H9 (cell line): ENCODE data around the gene PXN. TPM values are rescaled to one million over a fixed set of nuclear protein-coding genes. Genes with fewer than 3 reads are reported as not detected.
A peak's percentile ranks its signal among the peaks of the same experiment; 100 is the strongest.

Source experiments
- DNase-seq: peaks from one replicate; pipeline ENCODE4 v3.0.0-alpha.2; 2017
- H2AFZ ChIP-seq: one replicate; pipeline ENCODE4 v1.6.1; 2013; ENCODE audit warnings: mild to moderate bottlenecking, low read length, control low read depth, moderate library complexity
- H2AK5ac ChIP-seq: 2 replicates; pipeline ENCODE4 v1.6.1; 2013; ENCODE audit warnings: low read length, control low read depth, mixed read lengths; ENCODE audit not compliant: insufficient read length
- H2BK120ac ChIP-seq: one replicate; pipeline ENCODE4 v1.6.1; 2013; ENCODE audit warnings: low read depth, mild to moderate bottlenecking, low read length, control low read depth, inconsistent platforms; ENCODE audit not compliant: poor library complexity, severe bottlenecking
- H2BK12ac ChIP-seq: 2 replicates; pipeline ENCODE4 v1.6.1; 2013; ENCODE audit warnings: low read length, control low read depth, mixed read lengths, low read depth; ENCODE audit not compliant: insufficient read length
- H2BK15ac ChIP-seq: 2 replicates; pipeline ENCODE4 v1.6.1; 2013; ENCODE audit warnings: low read depth, low read length, control low read depth
- H2BK20ac ChIP-seq: one replicate; pipeline ENCODE4 v1.6.1; 2013; ENCODE audit warnings: low read depth, mild to moderate bottlenecking, low read length, control low read depth, inconsistent platforms; ENCODE audit not compliant: poor library complexity, severe bottlenecking
- H2BK5ac ChIP-seq: 2 replicates; pipeline ENCODE4 v1.6.1; 2013; ENCODE audit warnings: low read length, control low read depth, mixed read lengths; ENCODE audit not compliant: insufficient read length
- H3K14ac ChIP-seq: 2 replicates; pipeline ENCODE4 v1.6.1; 2013; ENCODE audit warnings: low read length, control low read depth; ENCODE audit not compliant: insufficient read depth
- H3K18ac ChIP-seq: 2 replicates; pipeline ENCODE4 v1.6.1; 2013; ENCODE audit warnings: low read depth, mild to moderate bottlenecking, mixed read lengths, low read length, control low read depth; ENCODE audit not compliant: insufficient read length
- H3K23ac ChIP-seq: 2 replicates; pipeline ENCODE4 v1.6.1; 2013; ENCODE audit warnings: low read length, control low read depth, mixed read lengths, low read depth; ENCODE audit not compliant: insufficient read length
- H3K23me2 ChIP-seq: 2 replicates; pipeline ENCODE4 v1.6.1; 2013; ENCODE audit warnings: low read depth, mild to moderate bottlenecking, mixed read lengths, low read length, control low read depth; ENCODE audit not compliant: insufficient read length, poor library complexity, severe bottlenecking
- H3K27ac ChIP-seq: 2 replicates; pipeline ENCODE4 v1.5.1; 2013; ENCODE audit warnings: low read length, control low read depth, mixed read lengths, low read depth; ENCODE audit not compliant: insufficient read length
- H3K27me3 ChIP-seq: 2 replicates; pipeline ENCODE4 v1.6.1; 2013; ENCODE audit warnings: low read length, control low read depth, inconsistent platforms; ENCODE audit not compliant: insufficient read depth
- H3K4ac ChIP-seq: 2 replicates; pipeline ENCODE4 v1.6.1; 2013; ENCODE audit warnings: low read depth, mild to moderate bottlenecking, control low read depth, inconsistent platforms, low read length, moderate library complexity
- H3K4me1 ChIP-seq: 2 replicates; pipeline ENCODE4 v1.6.1; 2013; ENCODE audit warnings: low read length, control low read depth, inconsistent platforms; ENCODE audit not compliant: insufficient read depth
- H3K4me2 ChIP-seq: 2 replicates; pipeline ENCODE4 v1.6.1; 2013; ENCODE audit warnings: low read length, control low read depth, mixed read lengths; ENCODE audit not compliant: insufficient read length, insufficient read depth
- H3K56ac ChIP-seq: 2 replicates; pipeline ENCODE4 v1.6.1; 2013; ENCODE audit warnings: low read depth, mild to moderate bottlenecking, mixed read lengths, low read length, control low read depth; ENCODE audit not compliant: insufficient read length
- H3K79me1 ChIP-seq: 2 replicates; pipeline ENCODE4 v1.6.1; 2013; ENCODE audit warnings: low read depth, mild to moderate bottlenecking, moderate library complexity, low read length, control low read depth, inconsistent platforms; ENCODE audit not compliant: insufficient read depth, poor library complexity, severe bottlenecking
- H3K79me2 ChIP-seq: 2 replicates; pipeline ENCODE4 v1.6.1; 2013; ENCODE audit warnings: low read length, control low read depth, inconsistent platforms; ENCODE audit not compliant: insufficient read depth
- H3K9ac ChIP-seq: 2 replicates; pipeline ENCODE4 v1.6.1; 2013; ENCODE audit warnings: low read length, control low read depth, mixed read lengths; ENCODE audit not compliant: insufficient read length; ENCODE audit errors: extremely low read depth
- H3K9me3 ChIP-seq: one replicate; pipeline ENCODE4 v1.6.1; 2013; ENCODE audit warnings: low read depth, low read length, inconsistent platforms; ENCODE audit not compliant: control insufficient read depth
- H3T11ph ChIP-seq: one replicate; pipeline ENCODE4 v1.6.1; 2013; ENCODE audit warnings: mild to moderate bottlenecking, low read length, control low read depth, inconsistent platforms
- H4K20me1 ChIP-seq: one replicate; pipeline ENCODE4 v1.6.1; 2013; ENCODE audit not compliant: control insufficient read depth, insufficient read length, insufficient read depth
- H4K5ac ChIP-seq: 2 replicates; pipeline ENCODE4 v1.6.1; 2013; ENCODE audit warnings: low read depth, mild to moderate bottlenecking, mixed read lengths, low read length, control low read depth; ENCODE audit not compliant: insufficient read length
- H4K8ac ChIP-seq: replicated peaks from 2 replicates; pipeline ENCODE4 v1.6.1; 2013; ENCODE audit warnings: low read length, control low read depth, mixed read lengths, low read depth; ENCODE audit not compliant: insufficient read length
- H4K91ac ChIP-seq: 2 replicates; pipeline ENCODE4 v1.6.1; 2013; ENCODE audit warnings: low read depth, mild to moderate bottlenecking, moderate library complexity, mixed read lengths, low read length, control low read depth; ENCODE audit not compliant: insufficient read length
- H3K27ac Mint-ChIP-seq, 3 experiments: 2 replicates in 2 of 3; 3 replicates in 1 of 3; pipeline ENCODE4 v1.8.0; 2020 to 2021; ENCODE audit warnings: mixed read lengths in 3 of 3, mild to moderate bottlenecking in 1 of 3, moderate library complexity in 1 of 3
- H3K27me3 Mint-ChIP-seq: 2 replicates; pipeline ENCODE4 v1.8.0; 2021; ENCODE audit warnings: low read depth, mild to moderate bottlenecking, moderate library complexity, mixed read lengths
- H3K36me3 Mint-ChIP-seq, 3 experiments: 2 replicates in 2 of 3; 3 replicates in 1 of 3; pipeline ENCODE4 v1.8.0; 2020 to 2021; ENCODE audit warnings: low read depth in 3 of 3, mixed read lengths in 3 of 3; ENCODE audit not compliant: insufficient read depth in 1 of 3
- H3K4me1 Mint-ChIP-seq, 2 experiments: 2 replicates each; pipeline ENCODE4 v1.8.0; 2020; ENCODE audit warnings: mixed read lengths in 2 of 2
- H3K4me3 Mint-ChIP-seq, 2 experiments: 2 replicates in 1 of 2; 3 replicates in 1 of 2; pipeline ENCODE4 v1.8.0; 2020 to 2021; ENCODE audit warnings: mild to moderate bottlenecking in 2 of 2, mixed read lengths in 2 of 2, moderate library complexity in 1 of 2
- H3K9me3 Mint-ChIP-seq, 2 experiments: 2 replicates in 1 of 2; 3 replicates in 1 of 2; pipeline ENCODE4 v1.8.0; 2020; ENCODE audit warnings: mild to moderate bottlenecking in 2 of 2, mixed read lengths in 2 of 2, moderate library complexity in 1 of 2
- CTCF ChIP-seq: fragments of 200-600 bp; sonication (generic); conservative IDR thresholded peaks from 3 replicates; pipeline ENCODE4 v1.8.0; 2021; ENCODE audit warnings: antibody characterized with exemption, mild to moderate bottlenecking
- WGBS: extraction: QIAGEN DNeasy Blood & Tissue Kit; methylation state at CpG from one replicate; pipeline ENCODE4 v1.1.7; 2013; ENCODE audit warnings: missing lambda C conversion rate, low lambda C conversion rate, mixed read lengths; ENCODE audit not compliant: insufficient read length; ENCODE audit errors: extremely low coverage; 5-methylcytosine and 5-hydroxymethylcytosine counted together
- total RNA-seq: library from RNA; stranded (reverse); gene quantifications from 2 replicates; pipeline ENCODE4 v1.2.1, GENCODE V29; 2021

The PXN gene
- total RNA-seq, 1 experiment from 2014 or later: 92.8 TPM

GRCh38 chr12:120204171-120204570, 61.4 kb downstream of the PXN start:
- H3K14ac ChIP-seq: no peak overlapping the region
- Mint-ChIP-seq H3K9me3 (peaks cover 1 to 6% of the 10 kb centered on the region in 2 experiments; a peak in 2 of 5 replicates), H3K36me3 (peaks cover 40 to 47% (median 41%) of the 10 kb centered on the region in 3 experiments), H3K4me3 (no peak overlapping the region), H3K4me1 (peaks cover 9 to 20% of the 10 kb centered on the region in 2 experiments), H3K27ac (peak overlapping the region in 2 of 3 experiments; percentile 35 to 59; a peak in 2 of 7 replicates), H3K27me3 (no peaks in the 10 kb centered on the region; the same call in 1 of the 2 replicates)
- H3K23me2 ChIP-seq: peaks cover 10% of the 10 kb centered on the region
- DNase-seq: no peak
- no peak overlapping the region for H4K5ac ChIP-seq
- no peak overlapping the region for H2BK5ac ChIP-seq
- no peaks in the 10 kb centered on the region for H3K27me3 ChIP-seq
- H3K4me2 ChIP-seq: no peak overlapping the region
- H3K4ac ChIP-seq: no peak overlapping the region
- no peaks in the 10 kb centered on the region for H3K79me1 ChIP-seq
- no peak overlapping the region for H3K27ac ChIP-seq
- H3K23ac ChIP-seq: no peak overlapping the region
- H3K9me3 ChIP-seq: no peaks in the 10 kb centered on the region
- H3K56ac ChIP-seq: no peak overlapping the region
- H3K9ac ChIP-seq: no peak overlapping the region
- no peak overlapping the region for H2BK15ac ChIP-seq
- H3T11ph ChIP-seq: no peak overlapping the region
- no peak overlapping the region for H2BK20ac ChIP-seq
- H3K79me2 ChIP-seq: peaks cover 11% of the 10 kb centered on the region; the same call in 1 of the 2 replicates
- H2AK5ac ChIP-seq: no peak overlapping the region
- no peak overlapping the region for H2BK120ac ChIP-seq
- WGBS: no CpG with 5 or more reads among the region's 7 CpGs
- no peak for TF ChIP-seq CTCF
- peaks cover 5% of the 10 kb centered on the region for H4K20me1 ChIP-seq
- no peak overlapping the region for H3K18ac ChIP-seq
- no peak overlapping the region for H2AFZ ChIP-seq
- H3K4me1 ChIP-seq: no peaks in the 10 kb centered on the region
- no peak overlapping the region for H2BK12ac ChIP-seq
- H4K91ac ChIP-seq: no peak overlapping the region
- H4K8ac ChIP-seq: no peak overlapping the region
